Choroid plexus epithelial cell (primary cell): ENCODE measurements around the gene KIF16B.
"Not testable (repeated sequence)": the region's sequence is repeated elsewhere in the genome, so short reads cannot be mapped to it uniquely, and the experiment has no call there.

Experiments
- DNase-seq: peaks from one replicate; pipeline ENCODE4 v3.0.0-alpha.2; 2010; ENCODE audit warnings: low read depth
- H3K4me3 ChIP-seq: 2 replicates; pipeline ENCODE4 v1.5.1; 2011; ENCODE audit warnings: low read depth, mild to moderate bottlenecking, control low read depth, low read length, moderate library complexity
- TF ChIP-seq, protein P1 (sequence below): conservative IDR thresholded peaks from 2 replicates; pipeline ENCODE4 v1.5.1; 2011; ENCODE audit warnings: low read depth, mild to moderate bottlenecking, control low read depth, inconsistent platforms, low read length, moderate library complexity

Gene KIF16B

GRCh38 chr20:16265334-16265733 is 307.9 kb downstream of the KIF16B start:
- TF ChIP-seq, protein P1, sequence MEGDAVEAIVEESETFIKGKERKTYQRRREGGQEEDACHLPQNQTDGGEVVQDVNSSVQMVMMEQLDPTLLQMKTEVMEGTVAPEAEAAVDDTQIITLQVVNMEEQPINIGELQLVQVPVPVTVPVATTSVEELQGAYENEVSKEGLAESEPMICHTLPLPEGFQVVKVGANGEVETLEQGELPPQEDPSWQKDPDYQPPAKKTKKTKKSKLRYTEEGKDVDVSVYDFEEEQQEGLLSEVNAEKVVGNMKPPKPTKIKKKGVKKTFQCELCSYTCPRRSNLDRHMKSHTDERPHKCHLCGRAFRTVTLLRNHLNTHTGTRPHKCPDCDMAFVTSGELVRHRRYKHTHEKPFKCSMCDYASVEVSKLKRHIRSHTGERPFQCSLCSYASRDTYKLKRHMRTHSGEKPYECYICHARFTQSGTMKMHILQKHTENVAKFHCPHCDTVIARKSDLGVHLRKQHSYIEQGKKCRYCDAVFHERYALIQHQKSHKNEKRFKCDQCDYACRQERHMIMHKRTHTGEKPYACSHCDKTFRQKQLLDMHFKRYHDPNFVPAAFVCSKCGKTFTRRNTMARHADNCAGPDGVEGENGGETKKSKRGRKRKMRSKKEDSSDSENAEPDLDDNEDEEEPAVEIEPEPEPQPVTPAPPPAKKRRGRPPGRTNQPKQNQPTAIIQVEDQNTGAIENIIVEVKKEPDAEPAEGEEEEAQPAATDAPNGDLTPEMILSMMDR: no peak
- DNase-seq: no peak
- H3K4me3 ChIP-seq: no peak overlapping the region

GRCh38 chr20:16263582-16263981 is 309.7 kb downstream of the KIF16B start:
- no peak overlapping the region for H3K4me3 ChIP-seq
- TF ChIP-seq, protein P1: no peak
- DNase-seq: no peak

DNA sequence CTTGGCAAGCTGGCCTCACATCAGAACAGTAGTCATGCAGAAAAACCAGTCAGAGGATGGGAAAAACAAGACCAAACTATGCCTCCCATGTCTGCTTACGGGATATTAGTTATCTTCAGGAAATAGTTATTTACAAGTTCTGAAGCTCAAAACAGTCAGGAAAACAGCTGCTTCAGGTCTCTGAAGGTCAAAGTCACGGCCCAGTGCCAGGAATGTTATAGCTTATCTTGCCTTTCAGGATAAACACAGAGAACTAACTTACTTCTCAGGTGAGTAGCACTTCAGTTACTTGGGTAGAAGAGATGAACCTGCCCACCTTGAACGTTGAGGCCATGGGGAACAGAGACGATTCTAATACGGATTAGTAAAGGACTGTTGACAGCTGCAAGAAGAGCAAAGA is 310.7 kb downstream of the KIF16B start:
- TF ChIP-seq, protein P1: no peak
- no peak overlapping the region for H3K4me3 ChIP-seq
- peak; percentile 28 for DNase-seq

GRCh38 chr20:16261733-16262273 is 311.4 kb downstream of the KIF16B start:
- no peak for DNase-seq
- TF ChIP-seq, protein P1: no peak
- H3K4me3 ChIP-seq: no peak overlapping the region

DNA sequence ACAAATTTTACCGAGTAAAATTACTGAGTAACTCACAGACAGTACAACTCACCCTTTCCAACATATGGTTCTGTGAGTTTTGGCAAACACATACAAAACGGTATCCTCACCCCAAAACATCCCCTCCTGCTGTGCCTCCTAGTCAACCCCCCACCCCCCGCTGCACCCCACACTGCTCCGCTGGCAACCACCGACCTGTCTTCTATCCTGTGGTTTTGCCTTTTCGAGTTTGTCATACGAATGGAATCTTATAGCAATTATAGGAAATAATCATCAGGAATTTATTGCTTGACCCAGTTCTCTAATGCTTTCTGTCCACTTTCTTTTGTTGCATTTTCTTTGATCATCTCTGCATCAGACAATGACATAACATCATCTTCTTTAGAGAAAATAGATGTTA is 312.3 kb downstream of the KIF16B start:
- DNase-seq: peak; percentile 81
- TF ChIP-seq, protein P1: no peak

GRCh38 chr20:16260133-16260532 is 313.1 kb downstream of the KIF16B start:
- DNase-seq, H3K4me3 ChIP-seq: not testable (repeated sequence)

More for the DNA sequence above, 312.3 kb downstream of the KIF16B start:
- H3K4me3 ChIP-seq: no peak overlapping the region

DNA sequence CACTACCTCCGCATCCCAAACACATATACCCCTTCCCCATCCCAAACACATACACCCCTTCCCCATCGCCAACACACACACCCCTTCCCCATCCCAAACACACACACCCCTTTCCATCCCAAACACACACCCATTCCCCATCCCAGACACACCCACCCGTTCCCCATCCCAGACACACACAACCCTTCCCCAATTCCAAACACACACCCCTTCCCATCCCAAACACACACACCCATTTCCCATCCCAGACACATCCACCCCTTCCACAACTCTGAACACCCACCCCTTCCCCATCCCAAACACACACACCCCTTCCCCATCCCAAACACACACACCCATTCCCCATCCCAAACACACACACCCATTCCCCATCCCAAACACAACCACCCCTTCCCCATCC is 314.5 kb downstream of the KIF16B start:
- no peak overlapping the region for H3K4me3 ChIP-seq
- no peak for DNase-seq
- TF ChIP-seq, protein P1: no peak
